Activated CD8-positive, alpha-beta T cell treated with anti-CD3 and anti-CD28 coated beads for 36 hours (primary cell): ENCODE measurements around the gene IPP. TPM values are rescaled to one million over a fixed set of nuclear protein-coding genes. Genes with fewer than 3 reads are reported as not detected.
A peak's percentile ranks its signal among the peaks of the same experiment; 100 is the strongest.

ENCODE experiments used
- ATAC-seq: fragments of 200-7000 bp; cut with Tn5 transposase; one replicate; pipeline ENCODE4 v1.10.0; 2021; ENCODE audit warnings: mild to moderate bottlenecking, moderate library complexity
- CTCF ChIA-PET: fragments of 350-600 bp; sonication (Branson Sonifier 250); formaldehyde crosslinking; loops from one replicate; lab custom pipeline; 2021; ENCODE audit warnings: antibody characterized with exemption; lab: Charles Lee
- POLR2A ChIA-PET: fragments of 350-600 bp; sonication (Branson Sonifier 250); formaldehyde crosslinking; loops from one replicate; lab custom pipeline; 2021; ENCODE audit warnings: antibody characterized with exemption; lab: Charles Lee
- DNase-seq: peaks from one replicate; pipeline ENCODE4 v3.0.0-alpha.2; 2020
- H3K27ac Mint-ChIP-seq: one replicate; pipeline ENCODE4 v1.8.0; 2021; ENCODE audit warnings: mild to moderate bottlenecking, mixed read lengths
- H3K27me3 Mint-ChIP-seq: one replicate; pipeline ENCODE4 v1.8.0; 2021; ENCODE audit warnings: mixed read lengths
- H3K36me3 Mint-ChIP-seq: one replicate; pipeline ENCODE4 v1.8.0; 2021; ENCODE audit warnings: low read depth, mixed read lengths
- H3K4me1 Mint-ChIP-seq: one replicate; pipeline ENCODE4 v1.8.0; 2021; ENCODE audit warnings: low read depth, mixed read lengths
- H3K4me3 Mint-ChIP-seq: one replicate; pipeline ENCODE4 v1.8.0; 2021; ENCODE audit warnings: mild to moderate bottlenecking, moderate library complexity, mixed read lengths
- H3K9me3 Mint-ChIP-seq: one replicate; pipeline ENCODE4 v1.8.0; 2021; ENCODE audit warnings: mixed read lengths
- intact Hi-C: fragments of 100-400 bp; cut with micrococcal nuclease; formaldehyde crosslinking; loops from one replicate; pipeline ENCODE4 v1.10.0; 2022
- total RNA-seq, 2 experiments: library from RNA; stranded (reverse); gene quantifications; one replicate each; pipeline ENCODE4 v1.2.3, GENCODE V29; 2021
- TF ChIP-seq, protein P1 (sequence below): fragments of 200-600 bp; IDR thresholded peaks from one replicate; pipeline ENCODE4 v1.8.0; 2022; ENCODE audit warnings: antibody characterized with exemption, mild to moderate bottlenecking

IPP gene
- total RNA-seq, 2 experiments from 2014 or later, result 14.7 to 16.7 TPM

DNA sequence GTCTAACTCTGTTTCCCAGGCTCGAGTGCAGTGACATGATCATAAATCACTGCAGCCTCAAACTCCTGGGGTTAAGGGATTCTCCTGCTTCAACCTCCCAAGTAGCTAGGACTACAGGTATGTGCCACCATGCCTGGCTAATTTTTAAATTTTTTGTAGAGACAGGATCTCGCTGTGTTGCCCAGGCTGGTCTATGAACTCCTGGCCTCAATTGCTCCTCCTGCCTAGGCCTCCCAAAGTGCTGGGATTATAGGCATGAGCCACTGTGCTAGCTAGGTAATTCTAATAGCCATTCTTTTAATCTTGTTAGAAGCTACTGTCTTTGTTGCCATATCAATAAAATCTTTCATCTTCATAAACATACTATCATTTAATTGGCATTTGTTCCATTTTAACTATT is 39.1 kb upstream of the IPP start:
- ChIA-PET CTCF (no interaction called here), POLR2A (interaction anchor here (0.6 kb wide), 1 partner anchor 9 kb away, joined by 3 read pairs; no protein-coding TSS in a partner anchor)
- ATAC-seq (no peak), DNase-seq (no peak)
- no peak overlapping the region for H3K4me3 Mint-ChIP-seq
- H3K27me3 Mint-ChIP-seq, result peaks cover 14% of the 10 kb centered on the region
- no peaks in the 10 kb centered on the region for H3K9me3 Mint-ChIP-seq
- intact Hi-C loops, result no loop called here
- TF ChIP-seq, protein P1, sequence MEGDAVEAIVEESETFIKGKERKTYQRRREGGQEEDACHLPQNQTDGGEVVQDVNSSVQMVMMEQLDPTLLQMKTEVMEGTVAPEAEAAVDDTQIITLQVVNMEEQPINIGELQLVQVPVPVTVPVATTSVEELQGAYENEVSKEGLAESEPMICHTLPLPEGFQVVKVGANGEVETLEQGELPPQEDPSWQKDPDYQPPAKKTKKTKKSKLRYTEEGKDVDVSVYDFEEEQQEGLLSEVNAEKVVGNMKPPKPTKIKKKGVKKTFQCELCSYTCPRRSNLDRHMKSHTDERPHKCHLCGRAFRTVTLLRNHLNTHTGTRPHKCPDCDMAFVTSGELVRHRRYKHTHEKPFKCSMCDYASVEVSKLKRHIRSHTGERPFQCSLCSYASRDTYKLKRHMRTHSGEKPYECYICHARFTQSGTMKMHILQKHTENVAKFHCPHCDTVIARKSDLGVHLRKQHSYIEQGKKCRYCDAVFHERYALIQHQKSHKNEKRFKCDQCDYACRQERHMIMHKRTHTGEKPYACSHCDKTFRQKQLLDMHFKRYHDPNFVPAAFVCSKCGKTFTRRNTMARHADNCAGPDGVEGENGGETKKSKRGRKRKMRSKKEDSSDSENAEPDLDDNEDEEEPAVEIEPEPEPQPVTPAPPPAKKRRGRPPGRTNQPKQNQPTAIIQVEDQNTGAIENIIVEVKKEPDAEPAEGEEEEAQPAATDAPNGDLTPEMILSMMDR, result no peak
- H3K27ac Mint-ChIP-seq, result no peak overlapping the region
- H3K4me1 Mint-ChIP-seq, result peaks cover 17% of the 10 kb centered on the region
- no peaks in the 10 kb centered on the region for H3K36me3 Mint-ChIP-seq

DNA sequence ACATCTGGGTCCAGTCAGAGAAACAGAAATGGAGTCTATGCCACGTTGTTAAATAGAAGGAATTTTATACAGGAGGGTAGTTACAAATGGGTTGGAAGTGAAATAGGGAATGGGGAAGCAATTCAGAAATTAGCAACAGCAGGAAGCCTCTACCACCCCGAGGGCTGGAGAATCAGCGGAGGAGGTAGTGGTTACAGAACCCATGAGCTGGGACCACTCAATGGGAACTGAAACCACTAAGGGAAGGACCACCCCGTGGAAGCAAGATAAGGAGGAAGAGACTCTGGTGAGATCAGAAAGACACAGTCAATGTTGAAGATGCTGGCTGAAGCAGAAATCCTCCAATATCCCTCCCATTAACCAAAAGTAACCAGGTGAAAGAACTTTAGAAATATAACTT is 37.5 kb upstream of the IPP start:
- H3K27ac Mint-ChIP-seq, result no peak overlapping the region
- ATAC-seq (no peak), DNase-seq (no peak)
- intact Hi-C loops, result no loop called here
- H3K4me1 Mint-ChIP-seq, result peaks cover 17% of the 10 kb centered on the region
- H3K27me3 Mint-ChIP-seq, result peaks cover 12% of the 10 kb centered on the region
- CTCF ChIA-PET, result no interaction called here
- no peak overlapping the region for H3K4me3 Mint-ChIP-seq
- H3K9me3 Mint-ChIP-seq, result no peaks in the 10 kb centered on the region
- POLR2A ChIA-PET, result interaction anchor here (0.5 kb wide), 1 partner anchor 441 kb away, joined by 3 read pairs; no protein-coding TSS in a partner anchor
- no peaks in the 10 kb centered on the region for H3K36me3 Mint-ChIP-seq
- TF ChIP-seq, protein P1, result no peak

DNA sequence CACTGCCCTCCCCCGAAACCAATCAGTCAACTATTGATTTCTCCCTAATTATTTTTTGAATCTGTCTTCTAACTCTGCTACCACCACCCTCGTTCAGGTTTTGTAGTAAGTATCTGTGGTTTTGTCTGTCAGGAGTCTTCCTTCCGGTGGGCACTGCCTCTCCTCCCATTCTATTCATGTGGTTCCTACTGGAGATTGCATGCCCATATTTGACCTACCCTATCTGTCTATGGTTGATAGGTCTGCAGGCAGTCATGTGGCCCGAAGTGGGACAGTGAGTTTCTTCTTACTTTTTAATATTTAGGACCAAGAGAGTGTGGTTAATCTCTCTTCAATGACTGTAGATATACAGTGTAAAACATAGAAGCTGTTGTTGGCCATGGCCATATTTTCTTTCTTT is 35.1 kb upstream of the IPP start:
- no peaks in the 10 kb centered on the region for H3K36me3 Mint-ChIP-seq
- ChIA-PET CTCF (no interaction called here), POLR2A (interaction anchor here (1.2 kb wide), 1 partner anchor 14 kb away, joined by 3 read pairs; no protein-coding TSS in a partner anchor)
- H3K27ac Mint-ChIP-seq, result no peak overlapping the region
- intact Hi-C loops, result no loop called here
- TF ChIP-seq, protein P1, result no peak
- peak; percentile 98 for ATAC-seq
- H3K4me3 Mint-ChIP-seq, result peak overlapping the region; percentile 16
- H3K9me3 Mint-ChIP-seq, result no peaks in the 10 kb centered on the region
- DNase-seq, result peak; percentile 69
- H3K27me3 Mint-ChIP-seq, result peaks cover 10% of the 10 kb centered on the region
- H3K4me1 Mint-ChIP-seq, result peaks cover 17% of the 10 kb centered on the region

DNA sequence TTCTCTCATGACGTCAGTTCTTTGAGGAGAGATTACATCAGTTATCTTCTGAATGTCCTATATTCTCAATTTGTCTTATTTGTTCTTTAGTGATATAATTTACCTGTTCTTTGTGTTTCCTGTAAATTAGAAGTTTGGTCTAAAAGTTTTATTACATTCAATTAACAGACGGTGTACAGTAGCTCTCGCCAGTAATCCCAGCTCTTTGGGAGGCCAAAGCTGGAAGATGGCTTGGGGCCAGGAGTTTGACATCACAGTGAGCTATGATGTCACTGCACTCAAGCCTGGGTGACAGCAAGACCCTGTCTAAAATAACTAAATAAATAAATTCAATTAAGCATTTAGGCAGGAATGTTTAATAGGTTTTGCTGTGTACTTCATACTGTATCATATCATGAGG is 25.3 kb upstream of the IPP start:
- CTCF ChIA-PET, result no interaction called here
- intact Hi-C loops, result no loop called here
- no peaks in the 10 kb centered on the region for H3K4me1 Mint-ChIP-seq
- no peak for DNase-seq
- no peaks in the 10 kb centered on the region for H3K27me3 Mint-ChIP-seq
- no peaks in the 10 kb centered on the region for H3K36me3 Mint-ChIP-seq
- H3K4me3 Mint-ChIP-seq, result no peak overlapping the region
- H3K27ac Mint-ChIP-seq, result no peak overlapping the region
- ATAC-seq, result no peak
- TF ChIP-seq, protein P1, result no peak
- H3K9me3 Mint-ChIP-seq, result no peaks in the 10 kb centered on the region
- POLR2A ChIA-PET, result interaction anchor here (0.7 to 1.1 kb wide), 2 partner anchors 11 to 50 kb away, joined by 3 to 4 read pairs; no protein-coding TSS in a partner anchor

DNA sequence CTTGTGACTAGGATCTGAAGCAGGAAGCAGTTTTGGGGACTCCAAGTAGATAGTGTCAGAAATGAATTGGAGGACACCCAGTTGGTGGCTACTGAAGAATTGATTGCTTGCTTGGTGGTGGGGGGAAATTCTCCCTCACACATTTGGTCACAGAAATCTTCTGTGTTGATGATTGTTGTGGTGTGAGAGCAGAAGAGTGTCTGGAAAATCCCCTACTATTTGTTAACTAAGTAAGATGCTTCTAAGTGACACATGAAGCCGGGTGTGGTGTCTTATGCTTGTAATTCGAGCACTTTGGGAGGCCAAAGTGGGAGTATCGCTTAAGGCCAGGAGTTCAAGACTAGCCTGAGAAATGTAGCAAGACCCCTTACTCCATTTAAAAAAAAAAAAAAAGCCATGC is 22.5 kb upstream of the IPP start:
- TF ChIP-seq, protein P1, result no peak
- ATAC-seq (no peak), DNase-seq (no peak)
- ChIA-PET POLR2A (no interaction called here), CTCF (no interaction called here)
- Mint-ChIP-seq H3K27me3 (no peaks in the 10 kb centered on the region), H3K36me3 (no peaks in the 10 kb centered on the region), H3K4me3 (no peak overlapping the region), H3K27ac (no peak overlapping the region), H3K9me3 (no peaks in the 10 kb centered on the region), H3K4me1 (no peaks in the 10 kb centered on the region)
- intact Hi-C loops, result no loop called here
